H1 (cell line): Measurements from ENCODE around the gene CUL1. TPM values are rescaled to one million over a fixed set of nuclear protein-coding genes. Genes with fewer than 3 reads are reported as not detected.

Experiments
- CTCF ChIA-PET: fragments of 300-600 bp; sonication (Branson Sonifier 250); formaldehyde crosslinking; loops from one replicate; lab custom pipeline; 2021; ENCODE audit not compliant: partially characterized antibody; lab: Charles Lee
- POLR2A ChIA-PET: fragments of 300-600 bp; sonication (Branson Sonifier 250); formaldehyde crosslinking; loops from one replicate; lab custom pipeline; 2021; ENCODE audit warnings: inconsistent platforms; ENCODE audit not compliant: partially characterized antibody; lab: Charles Lee
- DNase-seq, 2 experiments: peaks; one replicate each; pipeline versions ENCODE4 v3.0.0 to v3.0.0-alpha.2; 2010 to 2022; ENCODE audit warnings: low spot score in 2 of 2, low read depth in 1 of 2, mixed read lengths in 1 of 2
- FAIRE-seq: peaks from 2 replicates; lab custom pipeline; 2011; peaks lifted over from hg19 to GRCh38; lab: Jason Lieb, UNC
- H2AFZ ChIP-seq: 2 replicates; pipeline ENCODE4 v1.8.1; 2012; ENCODE audit warnings: low read length, inconsistent platforms
- H2AK5ac ChIP-seq: 2 replicates; pipeline ENCODE4 v1.6.1; 2013; ENCODE audit warnings: low read depth, low read length
- H2BK120ac ChIP-seq: replicated peaks from 2 replicates; pipeline ENCODE3; 2013; ENCODE audit warnings: low read depth, low read length, inconsistent platforms
- H2BK12ac ChIP-seq: 2 replicates; pipeline ENCODE4 v1.6.1; 2013; ENCODE audit warnings: low read depth, low read length
- H2BK15ac ChIP-seq: 2 replicates; pipeline ENCODE4 v1.6.1; 2013; ENCODE audit warnings: low read length
- H2BK20ac ChIP-seq: 2 replicates; pipeline ENCODE4 v1.6.1; 2013; ENCODE audit warnings: low read length
- H2BK5ac ChIP-seq: 2 replicates; pipeline ENCODE4 v1.6.1; 2013; ENCODE audit warnings: low read depth, low read length
- H3K14ac ChIP-seq: 2 replicates; pipeline ENCODE4 v1.6.1; 2013; ENCODE audit warnings: inconsistent platforms; ENCODE audit not compliant: insufficient read length
- H3K18ac ChIP-seq: 2 replicates; pipeline ENCODE4 v1.6.1; 2013; ENCODE audit warnings: low read length; ENCODE audit errors: extremely low read depth
- H3K23ac ChIP-seq: 2 replicates; pipeline ENCODE4 v1.6.1; 2013; ENCODE audit warnings: inconsistent platforms; ENCODE audit not compliant: insufficient read length
- H3K23me2 ChIP-seq: 2 replicates; pipeline ENCODE4 v1.6.1; 2013; ENCODE audit warnings: low read depth, low read length
- H3K27ac ChIP-seq: 2 replicates; pipeline ENCODE4 v1.6.1; 2011; ENCODE audit warnings: low read depth, low read length, inconsistent platforms
- H3K27me3 ChIP-seq, 4 experiments: replicated peaks in 1 of 4; 1 replicate in 1 of 4; 2 replicates in 3 of 4; pipeline versions ENCODE4 v1.6.1 to v1.8.1; 2011 to 2013; ENCODE audit warnings: low read length in 3 of 4, mild to moderate bottlenecking in 3 of 4, inconsistent platforms in 2 of 4, mixed read lengths in 2 of 4, moderate library complexity in 1 of 4; ENCODE audit not compliant: control insufficient read depth in 3 of 4, insufficient read depth in 3 of 4; ENCODE audit errors: extremely low read depth in 1 of 4
- H3K36me3 ChIP-seq, 4 experiments: 2 replicates each; pipeline versions ENCODE4 v1.6.1 to v1.8.1; 2011 to 2013; ENCODE audit warnings: mild to moderate bottlenecking in 4 of 4, low read length in 3 of 4, moderate library complexity in 2 of 4, control low read depth in 1 of 4, inconsistent platforms in 1 of 4; ENCODE audit not compliant: insufficient read depth in 4 of 4, control insufficient read depth in 2 of 4
- H3K4ac ChIP-seq: replicated peaks from 2 replicates; pipeline ENCODE3; 2013; ENCODE audit warnings: low read length, low read depth, mixed read lengths, inconsistent platforms; ENCODE audit not compliant: insufficient read length
- H3K4me1 ChIP-seq, 4 experiments: replicated peaks in 1 of 4; 1 replicate in 1 of 4; 2 replicates in 3 of 4; pipeline versions ENCODE4 v1.6.1 to v1.8.1; 2011 to 2013; ENCODE audit warnings: low read length in 3 of 4, inconsistent platforms in 2 of 4, mixed read lengths in 1 of 4; ENCODE audit not compliant: insufficient read depth in 4 of 4, control insufficient read depth in 3 of 4
- H3K4me2 ChIP-seq, 2 experiments: 2 replicates each; pipeline versions ENCODE4 v1.6.1 to v1.8.1; 2011 to 2013; ENCODE audit warnings: low read depth in 2 of 2, low read length in 2 of 2, control low read depth in 1 of 2, inconsistent platforms in 1 of 2, mild to moderate bottlenecking in 1 of 2; ENCODE audit not compliant: insufficient read depth in 1 of 2
- H3K4me3 ChIP-seq, 4 experiments: fragments of 200-600, 300-600 bp in 1 of 4; sonication (generic), shearing (Covaris generic), sonication (Bioruptor Twin) in 1 of 4; 2 replicates each; pipeline versions ENCODE4 v1.5.1 to v1.8.1; 2011 to 2016; ENCODE audit warnings: low read length in 4 of 4, low read depth in 3 of 4, control low read depth in 2 of 4, inconsistent platforms in 2 of 4, mild to moderate bottlenecking in 2 of 4, mixed read lengths in 1 of 4, moderate library complexity in 1 of 4; ENCODE audit not compliant: insufficient read depth in 2 of 4; ENCODE audit errors: extremely low read depth in 1 of 4
- H3K56ac ChIP-seq: replicated peaks from 2 replicates; pipeline ENCODE3; 2013; ENCODE audit warnings: low read depth, mild to moderate bottlenecking, mixed read lengths, low read length, inconsistent platforms; ENCODE audit not compliant: insufficient read length
- H3K79me1 ChIP-seq: 2 replicates; pipeline ENCODE4 v1.6.1; 2013; ENCODE audit warnings: low read depth, low read length, control low read depth
- H3K79me2 ChIP-seq, 2 experiments: 2 replicates each; pipeline versions ENCODE4 v1.6.1 to v1.8.1; 2012 to 2013; ENCODE audit warnings: low read length in 2 of 2, mild to moderate bottlenecking in 2 of 2, inconsistent platforms in 1 of 2; ENCODE audit not compliant: insufficient read depth in 2 of 2, control insufficient read depth in 1 of 2
- H3K9ac ChIP-seq, 4 experiments: replicated peaks in 1 of 4; 1 replicate in 1 of 4; 2 replicates in 3 of 4; pipeline versions ENCODE4 v1.6.1 to v1.8.1; 2011 to 2013; ENCODE audit warnings: low read depth in 3 of 4, low read length in 3 of 4, control low read depth in 2 of 4, mild to moderate bottlenecking in 2 of 4, moderate library complexity in 2 of 4, inconsistent platforms in 1 of 4; ENCODE audit errors: extremely low read depth in 1 of 4
- H3K9me3 ChIP-seq, 2 experiments: 2 replicates each; pipeline versions ENCODE4 v1.6.1 to v1.8.1; 2012 to 2013; ENCODE audit warnings: mild to moderate bottlenecking in 2 of 2, moderate library complexity in 2 of 2, control low read depth in 1 of 2, inconsistent platforms in 1 of 2, low read depth in 1 of 2, low read length in 1 of 2, mixed read lengths in 1 of 2; ENCODE audit not compliant: insufficient read depth in 2 of 2
- H4K20me1 ChIP-seq, 2 experiments: replicated peaks in 1 of 2; 2 replicates each; pipeline versions ENCODE3 to v1.8.1; 2011 to 2013; ENCODE audit warnings: inconsistent platforms in 2 of 2, low read length in 2 of 2, mild to moderate bottlenecking in 1 of 2; ENCODE audit not compliant: insufficient read depth in 2 of 2, control insufficient read depth in 1 of 2
- H4K5ac ChIP-seq: 2 replicates; pipeline ENCODE4 v1.6.1; 2013; ENCODE audit warnings: low read length, low read depth, mixed read lengths, inconsistent platforms; ENCODE audit not compliant: insufficient read length
- H4K8ac ChIP-seq: 2 replicates; pipeline ENCODE4 v1.8.0; 2013; ENCODE audit warnings: mild to moderate bottlenecking, moderate library complexity, low read length, inconsistent platforms; ENCODE audit not compliant: insufficient read depth; ENCODE audit errors: extremely low read depth
- H4K91ac ChIP-seq: replicated peaks from 2 replicates; pipeline ENCODE3; 2013; ENCODE audit warnings: low read length, mixed read lengths, inconsistent platforms; ENCODE audit not compliant: insufficient read length
- ATF2 ChIP-seq: IDR thresholded peaks from 2 replicates; pipeline ENCODE4 v1.6.1; 2012; ENCODE audit warnings: low read length, inconsistent platforms
- CTBP2 ChIP-seq: IDR thresholded peaks from 2 replicates; pipeline ENCODE4 v1.7.0; 2011; ENCODE audit warnings: borderline replicate concordance, mild to moderate bottlenecking, moderate library complexity, mixed read lengths, low read length; ENCODE audit not compliant: insufficient read depth, insufficient read length
- MAFK ChIP-seq: IDR thresholded peaks from 2 replicates; pipeline ENCODE4 v1.6.1; 2012; ENCODE audit warnings: low read depth, mild to moderate bottlenecking, improper control_type of control experiment, low read length
- SP2 ChIP-seq: IDR thresholded peaks from 2 replicates; pipeline ENCODE4 v1.6.1; 2012; ENCODE audit warnings: mild to moderate bottlenecking, low read length, inconsistent platforms
- whole genome bisulfite sequencing, 2 experiments: shearing (Covaris generic) in 1 of 2; methylation state at CpG; one replicate each; pipeline versions ENCODE4 v1.1.6 to v1.1.7; 2013 to 2015; ENCODE audit warnings: low lambda C conversion rate in 2 of 2, mixed read lengths in 2 of 2, inconsistent platforms in 1 of 2, low coverage in 1 of 2, missing lambda C conversion rate in 1 of 2; ENCODE audit not compliant: insufficient replicate concordance in 2 of 2, insufficient coverage in 1 of 2, insufficient read length in 1 of 2; ENCODE audit errors: extremely low coverage in 1 of 2, missing lambda C conversion rate in 1 of 2; 5-methylcytosine and 5-hydroxymethylcytosine counted together
- polyA plus RNA-seq, 7 experiments: library from polyadenylated mRNA; depleted of rRNA in 3 of 7; stranded (reverse) in 5 of 7; unstranded in 2 of 7; fragments of >200 nt in 5 of 7; fragments of 200-250 nt in 2 of 7; gene quantifications; 1 replicate in 5 of 7; 2 replicates in 1 of 7; 4 replicates in 1 of 7; pipeline versions ENCODE4 v1.2.1 to v1.2.3, GENCODE V29; 2011 to 2013; ENCODE audit warnings: missing spikeins in 2 of 7, mixed read lengths in 2 of 7
- total RNA-seq: library from RNA; stranded (reverse); fragmentation: NEBNext Ultra II Directional; extraction: Animal tissue kit (Norgen Biotek cat#: 25700); gene quantifications from 2 replicates; pipeline ENCODE4 v1.2.1, GENCODE V29; 2021

Gene CUL1
- total and polyA plus RNA-seq, 2 of the 8 experiments (the other 6 are each of a cell fraction or from before 2014, with no cell fraction given), result 33.0 to 77.3 TPM

DNA sequence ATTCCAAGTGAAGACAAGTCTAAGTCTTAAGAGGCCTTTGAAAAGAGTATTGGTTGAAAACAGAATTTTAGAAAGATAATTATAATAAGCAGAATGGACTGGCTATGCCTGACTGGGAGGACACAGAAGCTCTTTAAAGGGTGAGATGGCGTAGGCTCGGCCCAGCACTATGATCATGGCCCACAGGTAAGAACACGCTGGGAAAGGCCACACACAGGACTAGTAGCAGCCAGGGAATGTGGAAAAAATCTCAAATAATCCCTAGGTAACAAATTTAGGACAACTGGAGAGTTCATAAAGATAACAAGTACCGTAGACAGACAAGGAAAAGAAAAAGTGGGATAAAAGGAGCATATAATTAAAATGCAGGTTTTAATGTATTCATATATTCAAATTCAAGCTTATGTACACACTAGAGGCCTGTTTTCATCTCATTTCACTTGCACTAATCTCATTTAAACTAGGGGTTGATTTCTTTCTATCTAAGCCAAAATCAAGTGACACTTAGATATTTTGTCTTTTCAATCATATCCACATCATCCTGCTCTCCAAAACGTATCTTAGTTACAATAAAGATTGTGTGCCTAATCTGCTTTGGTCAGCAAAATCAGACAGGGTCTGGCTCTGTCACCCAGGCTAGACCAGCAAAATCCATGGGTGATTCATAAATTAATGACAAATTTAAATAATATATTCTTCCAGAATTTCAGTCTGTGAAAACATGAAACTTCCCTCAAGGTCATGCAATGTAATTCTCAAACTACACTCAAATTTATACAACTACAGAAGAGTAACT is 132.4 kb downstream of the CUL1 start:
- 94% methylated on average over 5 of the region's 5 CpGs; no CpG with 5 or more reads in 1 of the 2 experiments for WGBS, 2 experiments
- TF ChIP-seq CTBP2, result no peak
- TF ChIP-seq SP2, result no peak
- no peak for TF ChIP-seq ATF2
- peak; percentile 34; the same call in 1 of the 2 replicates for TF ChIP-seq MAFK

More for the DNA sequence above, 132.4 kb downstream of the CUL1 start:
- peaks cover 2 to 5% of the 10 kb centered on the region in 2 experiments for H4K20me1 ChIP-seq
- no peak overlapping the region for H2BK12ac ChIP-seq
- no peak overlapping the region for H3K14ac ChIP-seq
- no peak overlapping the region for H2AFZ ChIP-seq
- no peak overlapping the region for H3K9ac ChIP-seq
- H3K9me3 ChIP-seq, result no peaks in the 10 kb centered on the region
- H2BK5ac ChIP-seq, result no peak overlapping the region
- DNase-seq, result no peak
- no peak overlapping the region for H3K27ac ChIP-seq
- no peak overlapping the region for H3K4ac ChIP-seq
- no peak overlapping the region for H3K56ac ChIP-seq
- ChIA-PET CTCF (interaction anchor here (0.6 to 2.2 kb wide), 5 partner anchors 11 to 61 kb away, joined by 3 to 7 read pairs (median 3); no protein-coding TSS in a partner anchor), POLR2A (no interaction called here)
- no peaks in the 10 kb centered on the region for H3K27me3 ChIP-seq
- no peaks in the 10 kb centered on the region for H3K4me1 ChIP-seq
- H4K5ac ChIP-seq, result no peak overlapping the region
- no peak overlapping the region for H4K91ac ChIP-seq
- H3K4me2 ChIP-seq, result no peak overlapping the region
- no peak overlapping the region for H4K8ac ChIP-seq
- H3K23ac ChIP-seq, result no peak overlapping the region
- no peak overlapping the region for H2BK120ac ChIP-seq
- peaks cover 0 to 23% of the 10 kb centered on the region in 2 experiments; a peak in 2 of 4 replicates for H3K79me2 ChIP-seq
- H3K4me3 ChIP-seq, result no peak overlapping the region
- no peak overlapping the region for H2BK15ac ChIP-seq
- H3K18ac ChIP-seq, result no peak overlapping the region
- no peaks in the 10 kb centered on the region; the same call in 1 of the 2 replicates for H3K79me1 ChIP-seq
- H2BK20ac ChIP-seq, result no peak overlapping the region
- no peak for FAIRE-seq
- peaks cover 0 to 28% (median 12%) of the 10 kb centered on the region in 4 experiments; a peak in 4 of 8 replicates for H3K36me3 ChIP-seq
- no peak overlapping the region for H2AK5ac ChIP-seq
- H3K23me2 ChIP-seq, result no peaks in the 10 kb centered on the region
